ENCODE measurements around the gene UPK3A. TPM values are rescaled to one million over a fixed set of nuclear protein-coding genes. Genes with fewer than 3 reads are reported as not detected.

Gene UPK3A
- total RNA-seq, 4 donors from 2014 or later: not detected

DNA sequence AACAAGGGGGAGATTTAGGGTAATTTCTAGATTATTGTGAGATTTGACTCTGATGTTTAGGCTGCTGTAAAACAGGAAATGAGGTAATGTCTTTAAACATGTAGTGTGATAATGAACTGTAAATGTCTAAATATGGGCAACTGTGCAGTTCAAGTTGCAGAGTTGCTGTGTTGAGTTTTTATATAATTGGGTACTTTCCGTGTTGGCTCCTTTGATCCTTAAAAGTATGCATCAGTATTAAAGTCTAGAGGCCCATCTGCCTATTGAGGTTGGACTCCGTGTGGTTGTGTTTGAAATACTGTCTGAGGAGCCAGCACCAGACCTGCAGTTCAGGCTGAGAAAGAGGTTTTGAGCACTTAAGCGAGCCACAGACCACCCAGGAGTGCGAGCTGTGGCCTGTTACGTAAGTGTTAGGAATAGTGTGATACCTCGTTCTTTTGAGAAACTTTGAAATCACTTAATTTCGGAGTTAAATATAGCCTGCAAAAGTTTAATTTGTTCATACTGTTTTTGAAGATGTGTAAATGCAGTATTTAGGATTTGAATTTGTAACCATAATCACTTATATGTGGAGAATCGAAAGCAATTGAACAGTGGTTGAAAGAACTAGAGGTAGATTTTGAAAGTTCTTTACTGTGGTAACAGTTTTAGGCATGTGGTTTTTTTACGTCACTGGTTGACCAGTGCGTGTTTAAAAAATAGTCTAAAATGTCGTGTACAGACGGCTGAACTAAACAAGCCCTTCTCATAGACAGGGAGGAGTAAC is 34.0 kb downstream of the UPK3A start:
- 50 to 57% methylated on average over 12 of the region's 12 CpGs for WGBS, 2 donors
- intact Hi-C loops (cut with DNase I): no loop called here

GRCh38 chr22:45319324-45319685 is 34.6 kb downstream of the UPK3A start:
- Histone ChIP-seq H3K9me3 (no peaks in the 10 kb centered on the region), H3K36me3 (peaks cover 4 to 34% (median 10%) of the 10 kb centered on the region in 3 donors), H3K4me1 (peaks cover 11 to 75% (median 35%) of the 10 kb centered on the region in 3 donors), H3K27ac (peak overlapping the region; percentile 65 to 93 (median 88)), H3K4me3 (no peak overlapping the region), H3K27me3 (no peaks in the 10 kb centered on the region)
- TF ChIP-seq, protein P1, sequence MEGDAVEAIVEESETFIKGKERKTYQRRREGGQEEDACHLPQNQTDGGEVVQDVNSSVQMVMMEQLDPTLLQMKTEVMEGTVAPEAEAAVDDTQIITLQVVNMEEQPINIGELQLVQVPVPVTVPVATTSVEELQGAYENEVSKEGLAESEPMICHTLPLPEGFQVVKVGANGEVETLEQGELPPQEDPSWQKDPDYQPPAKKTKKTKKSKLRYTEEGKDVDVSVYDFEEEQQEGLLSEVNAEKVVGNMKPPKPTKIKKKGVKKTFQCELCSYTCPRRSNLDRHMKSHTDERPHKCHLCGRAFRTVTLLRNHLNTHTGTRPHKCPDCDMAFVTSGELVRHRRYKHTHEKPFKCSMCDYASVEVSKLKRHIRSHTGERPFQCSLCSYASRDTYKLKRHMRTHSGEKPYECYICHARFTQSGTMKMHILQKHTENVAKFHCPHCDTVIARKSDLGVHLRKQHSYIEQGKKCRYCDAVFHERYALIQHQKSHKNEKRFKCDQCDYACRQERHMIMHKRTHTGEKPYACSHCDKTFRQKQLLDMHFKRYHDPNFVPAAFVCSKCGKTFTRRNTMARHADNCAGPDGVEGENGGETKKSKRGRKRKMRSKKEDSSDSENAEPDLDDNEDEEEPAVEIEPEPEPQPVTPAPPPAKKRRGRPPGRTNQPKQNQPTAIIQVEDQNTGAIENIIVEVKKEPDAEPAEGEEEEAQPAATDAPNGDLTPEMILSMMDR (IDR thresholded peaks at IDR 0.05): no peak
- TF ChIP-seq POLR2A (IDR thresholded peaks at IDR 0.05): no peak
- intact Hi-C loops (cut with DNase I): no loop called here
- no peak for DNase-seq
- WGBS, 2 donors: 30 to 39% methylated on average over 2 to 4 of the region's 5 CpGs

More for the DNA sequence above, 34.0 kb downstream of the UPK3A start:
- Histone ChIP-seq H3K4me1 (peaks cover 11 to 75% (median 35%) of the 10 kb centered on the region in 3 donors), H3K27me3 (no peaks in the 10 kb centered on the region), H3K9me3 (no peaks in the 10 kb centered on the region), H3K36me3 (peaks cover 4 to 28% (median 5%) of the 10 kb centered on the region in 3 donors), H3K4me3 (peak overlapping the region in 1 of 4 donors; percentile 36), H3K27ac (peak overlapping the region; percentile 65 to 93 (median 88))
- TF ChIP-seq, protein P1 (IDR thresholded peaks at IDR 0.05): no peak
- TF ChIP-seq POLR2A (IDR thresholded peaks at IDR 0.05): no peak
- no peak for DNase-seq

DNA sequence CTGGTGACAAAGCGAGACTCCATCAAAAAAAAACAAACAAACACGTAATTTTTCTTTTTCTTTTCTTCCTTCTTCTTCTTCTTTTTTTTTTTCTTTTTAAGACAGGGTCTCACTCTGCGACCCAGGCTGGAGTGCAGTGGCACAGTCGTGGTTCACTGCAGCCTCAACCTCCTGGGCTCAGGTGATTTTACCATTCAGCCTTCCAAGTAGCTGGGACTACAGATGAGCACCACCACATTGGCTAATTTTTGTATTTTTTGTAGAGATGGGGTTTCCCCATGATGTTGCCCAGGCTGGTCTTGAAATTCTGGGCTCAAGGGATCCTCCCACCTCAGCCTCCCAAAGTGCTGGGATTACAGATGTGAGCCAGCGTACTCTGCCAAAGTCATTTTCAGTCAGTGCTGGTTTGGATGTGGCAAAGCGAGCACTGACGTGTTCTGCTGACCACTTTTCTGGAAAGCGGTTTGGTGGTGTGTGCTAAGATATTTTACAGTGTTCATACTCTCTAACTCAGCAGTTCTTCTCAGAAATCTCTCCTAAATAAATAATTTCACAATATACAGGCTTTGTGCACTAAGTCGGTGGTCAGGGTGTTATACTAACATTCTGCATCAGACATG is 35.7 kb downstream of the UPK3A start:
- H3K9me3 ChIP-seq: no peaks in the 10 kb centered on the region
- peaks cover 4 to 45% (median 10%) of the 10 kb centered on the region in 3 donors for H3K36me3 ChIP-seq
- H3K4me1 ChIP-seq: peaks cover 11 to 79% (median 35%) of the 10 kb centered on the region in 3 donors
- no peak for DNase-seq
- H3K27ac ChIP-seq: peak overlapping the region in 3 of 4 donors; percentile 87 to 93 (median 88)
- no peaks in the 10 kb centered on the region for H3K27me3 ChIP-seq
- H3K4me3 ChIP-seq: no peak overlapping the region
- no peak for TF ChIP-seq POLR2A (IDR thresholded peaks at IDR 0.05)
- TF ChIP-seq, protein P1 (IDR thresholded peaks at IDR 0.05): no peak
- 52 to 59% methylated on average over 8 to 9 of the region's 9 CpGs for WGBS, 2 donors
- intact Hi-C loops (cut with DNase I): no loop called here

GRCh38 chr22:45321827-45322226 is 37.1 kb downstream of the UPK3A start:
- Histone ChIP-seq H3K9me3 (no peaks in the 10 kb centered on the region), H3K27ac (no peak overlapping the region), H3K4me3 (no peak overlapping the region), H3K27me3 (no peaks in the 10 kb centered on the region), H3K36me3 (peaks cover 4 to 50% (median 10%) of the 10 kb centered on the region in 3 donors), H3K4me1 (peaks cover 11 to 66% (median 35%) of the 10 kb centered on the region in 3 donors)
- DNase-seq: no peak
- WGBS, 2 donors: 83 to 84% methylated on average over 12 of the region's 12 CpGs
- no peak for TF ChIP-seq POLR2A (IDR thresholded peaks at IDR 0.05)
- TF ChIP-seq, protein P1 (IDR thresholded peaks at IDR 0.05): no peak
- intact Hi-C loops (cut with DNase I): no loop called here
